HG02852 (cell line): ENCODE measurements around the gene CDYL2.
"Not testable (repeated sequence)": the region's sequence is repeated elsewhere in the genome, so short reads cannot be mapped to it uniquely, and the experiment has no call there.

Experiments used
- ATAC-seq: cut with Tn5 transposase; IDR thresholded peaks from one replicate; pipeline ENCODE4 v1.9.1; 2021; ENCODE audit warnings: mild to moderate bottlenecking, moderate library complexity; ENCODE audit not compliant: unreplicated experiment

CDYL2 gene

GRCh38 chr16:80674884-80675283 is 129.5 kb downstream of the CDYL2 start:
- ATAC-seq, result no peak

DNA sequence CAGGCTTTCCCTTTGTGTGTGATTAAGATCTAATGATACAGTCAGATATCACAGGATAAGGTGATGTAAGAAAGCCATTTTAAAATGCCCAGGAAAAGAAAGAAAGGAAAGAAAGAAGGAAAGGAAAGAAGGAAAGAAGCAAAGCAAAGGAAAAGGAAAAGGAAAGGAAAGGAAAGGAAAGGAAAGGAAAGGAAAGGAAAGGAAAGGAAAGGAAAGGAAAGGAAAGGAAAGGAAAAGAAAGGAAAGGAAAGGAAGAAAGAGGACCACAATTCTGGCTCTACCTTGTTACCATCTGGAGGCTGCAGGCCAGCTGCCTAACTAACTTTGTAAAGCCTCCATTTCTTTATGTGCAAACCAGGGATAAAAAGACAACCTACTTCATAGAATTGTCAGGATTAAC is 132.0 kb downstream of the CDYL2 start:
- ATAC-seq, result no peak

DNA sequence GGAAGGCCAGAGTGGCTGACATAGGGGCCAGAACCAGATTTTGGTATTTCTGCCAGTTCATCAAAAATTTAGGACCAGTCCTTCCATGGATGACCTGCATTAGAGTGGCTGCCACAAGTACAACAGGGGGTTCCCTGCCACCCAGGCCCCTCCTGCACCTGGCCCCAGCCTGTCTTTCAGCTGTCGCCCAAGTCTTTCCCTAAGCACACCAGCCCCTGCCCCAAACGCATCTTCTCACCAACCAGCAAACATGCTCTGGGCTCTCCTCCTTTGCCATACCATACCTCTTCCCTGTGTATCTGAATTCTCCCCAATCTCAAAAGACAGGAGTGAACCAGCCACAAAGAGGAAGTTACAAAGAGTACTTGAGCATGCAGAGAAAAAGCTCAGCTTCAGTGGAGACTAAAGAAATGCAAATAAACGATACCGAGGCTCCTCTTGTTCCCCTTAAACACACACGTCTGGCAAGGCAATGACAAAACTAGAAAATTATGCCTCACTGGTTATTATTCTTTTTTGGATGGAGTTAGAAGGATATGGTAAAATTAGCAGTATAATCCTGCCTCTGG is 133.0 kb downstream of the CDYL2 start:
- ATAC-seq, result peak; percentile 68

DNA sequence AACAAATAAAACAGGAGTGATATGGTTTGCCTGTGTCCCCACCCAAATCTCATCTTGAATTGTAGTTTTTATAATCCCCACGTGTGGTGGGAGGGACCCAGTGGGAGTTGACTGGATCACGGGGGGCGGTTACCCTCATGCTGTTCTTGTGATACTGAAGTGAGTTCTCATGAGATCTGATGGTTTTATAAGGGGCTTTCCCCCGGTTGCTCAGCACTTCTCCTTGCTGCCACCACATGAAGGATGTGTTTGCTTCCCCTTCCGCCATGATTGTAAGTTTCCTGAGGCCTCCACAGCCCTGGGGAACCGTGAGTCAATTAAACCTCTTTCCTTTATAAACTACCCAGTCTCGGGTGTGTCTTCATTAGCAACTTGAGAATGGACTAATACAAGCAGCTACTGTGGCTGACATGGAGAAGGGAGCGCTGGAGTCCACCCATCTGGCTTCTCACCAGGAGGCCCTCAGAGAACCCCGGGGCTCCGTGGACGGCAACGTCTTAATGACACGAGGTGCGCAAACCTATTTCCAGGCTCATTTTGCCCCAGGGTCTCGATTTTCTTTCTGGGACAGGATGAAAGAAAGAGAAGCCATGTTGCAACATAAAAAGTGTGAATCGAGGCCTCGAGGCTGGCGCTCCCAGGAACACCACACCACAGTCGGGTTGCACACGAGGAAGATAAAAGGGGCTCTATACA is 134.1 kb downstream of the CDYL2 start:
- ATAC-seq, result no peak

DNA sequence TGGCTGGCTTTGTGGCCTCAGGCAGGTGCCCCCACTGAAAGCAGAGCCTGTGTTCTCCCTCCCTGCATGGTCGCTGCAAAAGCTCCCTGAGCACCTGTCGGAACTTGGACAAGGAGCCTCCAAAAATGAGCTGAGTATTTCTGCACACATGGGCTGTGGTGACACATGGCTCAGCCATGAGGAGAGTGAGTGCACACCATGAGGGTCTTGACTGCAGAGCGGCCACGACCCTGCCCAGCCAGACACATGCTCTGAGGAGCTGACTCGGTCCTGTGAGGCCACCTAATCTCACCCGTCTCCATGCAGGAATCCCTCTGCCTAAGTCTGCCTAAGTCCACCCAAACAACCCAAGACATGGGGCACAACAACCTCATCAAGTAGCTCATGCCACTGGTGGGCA is 134.7 kb downstream of the CDYL2 start:
- ATAC-seq, result no peak

- ATAC-seq, result no peak
Observed at GRCh38 chr16:80667925-80668324, 136.5 kb downstream of the CDYL2 start.

GRCh38 chr16:80667251-80667560 is 137.2 kb downstream of the CDYL2 start:
- ATAC-seq, result no peak

- no peak for ATAC-seq
Observed at GRCh38 chr16:80666378-80667250, 137.8 kb downstream of the CDYL2 start.

DNA sequence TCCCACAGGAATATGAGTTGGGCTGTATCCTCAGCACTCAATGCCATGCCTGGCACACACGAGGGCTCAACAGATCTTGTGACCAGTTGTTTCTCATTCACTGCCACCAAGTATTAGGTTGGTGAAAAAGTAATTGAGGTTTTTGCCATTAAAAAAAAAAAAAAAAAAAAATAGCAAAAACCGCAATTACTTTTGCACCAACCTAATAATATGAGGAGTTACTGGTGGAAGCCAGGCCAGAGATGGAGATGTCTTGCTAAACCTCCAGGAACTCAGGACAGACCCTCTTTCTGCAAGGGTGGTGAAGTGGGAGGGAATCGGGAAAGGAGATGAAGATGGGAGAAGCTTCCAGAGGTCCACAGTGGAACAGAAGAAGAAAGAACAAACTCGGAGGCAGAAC is 139.0 kb downstream of the CDYL2 start:
- ATAC-seq, result no peak

DNA sequence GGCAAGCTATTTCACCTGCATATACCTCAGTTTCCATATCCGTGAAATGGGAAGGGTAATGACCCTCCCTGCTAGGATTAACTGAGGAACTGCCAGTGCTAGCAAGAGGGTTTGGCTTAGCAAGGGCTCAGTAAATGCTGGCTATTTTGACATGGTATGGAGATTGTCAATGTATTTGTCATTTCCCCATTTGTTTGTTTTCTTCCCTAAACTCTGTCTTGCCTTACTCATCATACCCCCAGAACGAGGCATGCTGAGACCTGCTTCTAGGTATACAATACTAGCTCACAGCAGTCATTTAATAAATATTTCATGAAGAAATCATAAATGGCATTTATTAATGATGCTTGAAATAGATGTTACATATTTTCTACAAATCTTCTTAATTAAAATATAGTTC is 139.6 kb downstream of the CDYL2 start:
- no peak for ATAC-seq

GRCh38 chr16:80664226-80664625 is 140.2 kb downstream of the CDYL2 start:
- ATAC-seq, result no peak

DNA sequence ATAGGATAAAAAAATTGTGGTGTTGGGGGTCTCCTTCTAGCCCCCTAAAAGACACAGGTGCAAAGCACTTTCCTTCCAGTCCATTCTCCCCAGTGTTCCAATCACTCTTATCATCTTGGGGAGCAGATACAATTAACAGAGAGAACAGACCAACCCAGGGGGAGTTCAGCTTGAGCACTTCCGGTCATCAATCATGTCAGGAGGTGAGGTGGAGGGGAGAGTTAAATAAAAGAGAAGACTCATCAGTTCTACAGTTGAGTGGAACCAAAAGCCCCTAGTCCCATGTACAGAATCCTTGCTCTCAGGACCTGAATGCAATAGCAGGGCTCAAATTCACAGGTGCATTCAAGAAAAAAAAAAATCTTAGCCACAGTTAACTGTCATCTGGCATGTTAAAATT is 141.3 kb downstream of the CDYL2 start:
- ATAC-seq, result no peak

GRCh38 chr16:80659865-80660264 is 144.5 kb downstream of the CDYL2 start:
- ATAC-seq, result no peak

GRCh38 chr16:80656711-80657150 is 147.7 kb downstream of the CDYL2 start:
- ATAC-seq, result peak; percentile 93

- ATAC-seq, result no peak
Observed at GRCh38 chr16:80656161-80656560, 148.2 kb downstream of the CDYL2 start.

DNA sequence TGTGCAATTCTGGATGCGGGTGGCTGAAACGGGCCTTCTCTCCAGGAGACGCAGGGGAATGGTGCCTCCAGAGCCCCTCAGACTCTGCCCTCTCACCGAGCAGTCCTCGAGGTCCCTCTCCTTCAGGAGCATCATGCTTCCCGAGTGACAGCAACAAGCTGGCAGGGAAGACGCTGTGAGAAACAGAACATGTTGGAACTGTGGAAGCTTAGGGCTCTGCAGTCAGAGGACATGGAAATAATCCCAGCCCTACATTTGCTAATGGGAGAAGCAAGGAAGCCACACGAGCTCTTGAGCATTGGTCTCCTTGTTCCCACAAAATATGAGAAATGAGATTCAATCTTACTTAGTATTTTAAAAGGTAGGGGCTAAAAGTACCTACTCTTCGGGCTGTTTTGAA is 148.6 kb downstream of the CDYL2 start:
- ATAC-seq, result no peak

DNA sequence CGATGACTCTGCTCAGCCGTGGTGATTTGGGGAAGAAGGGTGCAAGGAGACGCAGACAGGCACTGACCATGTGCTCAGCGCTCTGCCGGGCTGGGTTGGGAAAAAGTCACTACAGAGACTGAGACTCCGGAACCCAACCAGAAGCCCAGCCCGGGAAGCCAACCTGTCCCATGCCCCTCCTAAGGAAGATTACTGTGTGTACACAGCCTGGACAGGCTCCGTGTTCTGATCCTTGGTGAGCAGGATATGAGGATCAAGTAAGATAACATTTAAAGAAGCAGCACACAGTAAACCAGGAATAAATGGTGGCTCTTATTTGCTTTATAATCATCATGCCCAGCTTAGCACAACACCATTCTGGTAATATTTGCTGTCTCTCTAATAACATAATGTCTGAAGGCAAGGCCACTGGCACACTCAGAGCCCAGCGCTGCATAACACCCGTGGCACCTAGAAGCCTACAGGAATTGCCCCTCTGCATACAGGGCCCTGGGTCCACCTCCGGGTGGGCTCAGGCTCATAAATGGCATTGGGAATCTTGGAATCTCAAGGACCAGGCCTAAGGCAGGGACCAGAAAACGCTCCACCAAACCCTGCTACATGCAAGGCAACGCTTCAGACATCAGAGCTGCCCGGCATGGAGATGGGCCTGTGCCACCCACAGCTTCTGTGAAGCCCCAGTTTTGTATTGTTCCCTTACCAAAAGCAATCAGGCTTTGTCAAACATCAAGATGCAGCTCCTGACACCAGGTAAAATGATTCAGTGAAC is 150.1 kb downstream of the CDYL2 start:
- no peak for ATAC-seq

- ATAC-seq, result no peak
Observed at GRCh38 chr16:80652441-80652840, 152.0 kb downstream of the CDYL2 start.

- not testable (repeated sequence) for ATAC-seq
Observed at GRCh38 chr16:80650281-80650680, 154.1 kb downstream of the CDYL2 start.

- no peak for ATAC-seq
Observed at GRCh38 chr16:80640316-80640715, 164.1 kb downstream of the CDYL2 start.

DNA sequence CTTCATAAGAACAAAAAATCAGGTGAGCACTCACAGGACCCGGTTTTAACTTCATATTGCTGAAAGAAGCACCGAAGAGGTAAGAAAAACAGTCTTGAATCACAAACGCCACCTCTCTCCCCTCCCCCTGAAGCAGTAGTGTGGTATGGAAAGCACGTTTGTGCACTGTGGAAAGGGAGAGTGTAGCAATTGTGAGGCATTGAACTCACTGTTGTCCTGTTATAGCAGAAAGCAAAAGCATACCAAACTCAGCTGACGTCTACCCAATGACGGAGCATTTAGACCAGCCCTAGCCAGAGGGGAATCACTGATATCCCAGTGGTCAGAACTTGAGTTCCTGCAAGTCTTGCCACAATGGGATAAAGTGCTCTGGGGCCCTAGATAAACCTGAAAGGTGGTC is 164.8 kb downstream of the CDYL2 start:
- ATAC-seq, result no peak
